HFFc6 (cell line): ENCODE results near the gene TDRD9. TPM values are rescaled to one million over a fixed set of nuclear protein-coding genes. Genes with fewer than 3 reads are reported as not detected.

Experiments used
- DNase-seq: peaks from one replicate; pipeline ENCODE4 v3.0.0-alpha.2; 2018
- H3K27ac Mint-ChIP-seq: 2 replicates; pipeline ENCODE4 v1.8.0; 2020; ENCODE audit warnings: mild to moderate bottlenecking, mixed read lengths
- H3K27me3 Mint-ChIP-seq: 2 replicates; pipeline ENCODE4 v1.8.0; 2021; ENCODE audit warnings: mild to moderate bottlenecking, moderate library complexity, mixed read lengths; ENCODE audit not compliant: insufficient read depth
- H3K36me3 Mint-ChIP-seq: 2 replicates; pipeline ENCODE4 v1.8.0; 2021; ENCODE audit warnings: low read depth, mixed read lengths
- H3K4me1 Mint-ChIP-seq: 2 replicates; pipeline ENCODE4 v1.8.0; 2020; ENCODE audit warnings: low read depth, mixed read lengths
- H3K4me3 Mint-ChIP-seq: 2 replicates; pipeline ENCODE4 v1.8.0; 2020; ENCODE audit warnings: mild to moderate bottlenecking, moderate library complexity, mixed read lengths
- H3K9me3 Mint-ChIP-seq: 2 replicates; pipeline ENCODE4 v1.8.0; 2020; ENCODE audit warnings: mild to moderate bottlenecking, mixed read lengths
- total RNA-seq, 6 experiments: library from RNA; stranded (reverse); fragmentation: NEBNext Ultra II Directional; extraction: Animal tissue kit (Norgen Biotek cat#: 25700); gene quantifications; 2 replicates in 1 of 6; 3 replicates in 5 of 6; pipeline ENCODE4 v1.2.3, GENCODE V29; 2021
- TF ChIP-seq, protein P1 (sequence below): fragments of 200-600 bp; sonication (generic); IDR thresholded peaks from 2 replicates; pipeline ENCODE4 v1.5.0; 2021; ENCODE audit warnings: antibody characterized with exemption, mild to moderate bottlenecking

Gene TDRD9
- total RNA-seq, 6 experiments from 2014 or later = not detected

GRCh38 chr14:104081261-104081835 lies 153.1 kb downstream of the TDRD9 start:
- TF ChIP-seq, protein P1, sequence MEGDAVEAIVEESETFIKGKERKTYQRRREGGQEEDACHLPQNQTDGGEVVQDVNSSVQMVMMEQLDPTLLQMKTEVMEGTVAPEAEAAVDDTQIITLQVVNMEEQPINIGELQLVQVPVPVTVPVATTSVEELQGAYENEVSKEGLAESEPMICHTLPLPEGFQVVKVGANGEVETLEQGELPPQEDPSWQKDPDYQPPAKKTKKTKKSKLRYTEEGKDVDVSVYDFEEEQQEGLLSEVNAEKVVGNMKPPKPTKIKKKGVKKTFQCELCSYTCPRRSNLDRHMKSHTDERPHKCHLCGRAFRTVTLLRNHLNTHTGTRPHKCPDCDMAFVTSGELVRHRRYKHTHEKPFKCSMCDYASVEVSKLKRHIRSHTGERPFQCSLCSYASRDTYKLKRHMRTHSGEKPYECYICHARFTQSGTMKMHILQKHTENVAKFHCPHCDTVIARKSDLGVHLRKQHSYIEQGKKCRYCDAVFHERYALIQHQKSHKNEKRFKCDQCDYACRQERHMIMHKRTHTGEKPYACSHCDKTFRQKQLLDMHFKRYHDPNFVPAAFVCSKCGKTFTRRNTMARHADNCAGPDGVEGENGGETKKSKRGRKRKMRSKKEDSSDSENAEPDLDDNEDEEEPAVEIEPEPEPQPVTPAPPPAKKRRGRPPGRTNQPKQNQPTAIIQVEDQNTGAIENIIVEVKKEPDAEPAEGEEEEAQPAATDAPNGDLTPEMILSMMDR = no peak
- no peaks in the 10 kb centered on the region for H3K36me3 Mint-ChIP-seq
- H3K27me3 Mint-ChIP-seq = peaks cover 22% of the 10 kb centered on the region
- H3K4me3 Mint-ChIP-seq = no peak overlapping the region
- DNase-seq = no peak
- H3K27ac Mint-ChIP-seq = no peak overlapping the region
- no peaks in the 10 kb centered on the region for H3K9me3 Mint-ChIP-seq
- peaks cover 4% of the 10 kb centered on the region for H3K4me1 Mint-ChIP-seq

GRCh38 chr14:104081951-104082464 lies 153.8 kb downstream of the TDRD9 start:
- peaks cover 4% of the 10 kb centered on the region for H3K4me1 Mint-ChIP-seq
- no peak overlapping the region for H3K4me3 Mint-ChIP-seq
- TF ChIP-seq, protein P1 = no peak
- H3K36me3 Mint-ChIP-seq = no peaks in the 10 kb centered on the region
- H3K9me3 Mint-ChIP-seq = no peaks in the 10 kb centered on the region
- DNase-seq = no peak
- peaks cover 24% of the 10 kb centered on the region for H3K27me3 Mint-ChIP-seq
- H3K27ac Mint-ChIP-seq = no peak overlapping the region

GRCh38 chr14:104082807-104083206 lies 154.6 kb downstream of the TDRD9 start:
- H3K4me1 Mint-ChIP-seq = peaks cover 2% of the 10 kb centered on the region
- H3K27me3 Mint-ChIP-seq = peaks cover 24% of the 10 kb centered on the region
- no peak overlapping the region for H3K4me3 Mint-ChIP-seq
- no peaks in the 10 kb centered on the region for H3K9me3 Mint-ChIP-seq
- DNase-seq = no peak
- no peaks in the 10 kb centered on the region for H3K36me3 Mint-ChIP-seq
- no peak overlapping the region for H3K27ac Mint-ChIP-seq
- TF ChIP-seq, protein P1 = no peak

DNA sequence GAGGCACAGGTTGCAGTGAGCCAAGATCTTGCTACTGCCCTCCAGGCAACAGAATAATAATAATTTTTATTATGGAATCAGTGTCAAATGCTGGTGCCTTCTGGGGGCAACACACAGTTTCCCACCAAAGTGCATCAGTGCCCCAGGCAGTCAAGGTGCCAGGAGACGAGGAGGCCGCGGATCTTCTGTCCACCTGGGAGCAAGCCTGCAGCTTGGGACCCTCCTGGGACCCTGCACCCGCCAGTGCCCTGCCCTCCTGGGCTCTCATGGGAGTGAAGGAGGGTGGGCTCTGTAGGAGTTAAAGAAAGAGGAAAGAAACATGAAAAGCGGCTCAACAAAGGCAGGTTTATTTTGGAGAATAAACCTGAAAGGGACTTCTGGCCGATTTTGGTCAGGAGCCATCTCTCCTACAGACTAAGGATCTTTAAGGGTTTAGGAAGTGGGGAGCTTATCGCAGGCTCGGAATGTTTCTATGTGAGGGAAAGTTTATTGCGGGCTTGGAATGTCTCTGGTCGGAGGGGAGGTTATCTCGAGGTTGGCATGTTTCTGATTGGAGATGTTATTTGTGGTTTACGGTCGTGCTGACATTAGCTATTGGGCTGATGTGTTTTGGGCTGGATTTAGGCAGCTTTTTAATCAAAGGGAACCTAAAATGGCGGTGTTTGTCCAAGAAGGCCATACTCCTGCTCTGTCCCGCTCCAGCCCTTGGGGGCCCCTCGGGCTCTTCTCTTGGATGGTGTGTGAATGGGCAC lies 156.2 kb downstream of the TDRD9 start:
- DNase-seq = no peak
- TF ChIP-seq, protein P1 = no peak
- no peak overlapping the region for H3K4me3 Mint-ChIP-seq
- H3K36me3 Mint-ChIP-seq = no peaks in the 10 kb centered on the region
- no peak overlapping the region for H3K27ac Mint-ChIP-seq
- H3K4me1 Mint-ChIP-seq = no peaks in the 10 kb centered on the region
- H3K9me3 Mint-ChIP-seq = no peaks in the 10 kb centered on the region
- peaks cover 21% of the 10 kb centered on the region for H3K27me3 Mint-ChIP-seq

GRCh38 chr14:104085032-104085888 lies 157.0 kb downstream of the TDRD9 start, which contains the start of gene ASPG:
ASPG (plus strand) TSS chr14:104085700; CDS start chr14:104085771, 71 bp downstream.
- Mint-ChIP-seq H3K27me3 (peaks cover 16% of the 10 kb centered on the region), H3K4me1 (no peaks in the 10 kb centered on the region), H3K27ac (no peak within 1 kb of the TSS), H3K9me3 (no peaks in the 10 kb centered on the region), H3K36me3 (no peaks in the 10 kb centered on the region), H3K4me3 (no peak within 1 kb of the TSS)
- no peak for DNase-seq
- TF ChIP-seq, protein P1 = no peak
